NCI-H1092 treated with DMSO at 0.1 percent for 48 hours (cell line): ENCODE results near the gene PDE6B.
"Not testable (repeated sequence)": the region's sequence is repeated elsewhere in the genome, so short reads cannot be mapped to it uniquely, and the experiment has no call there.

Experiments
- DNase-seq: peaks from one replicate; lab custom pipeline; 2025; lab: John Stamatoyannopoulos, UW

PDE6B gene

GRCh38 chr4:622071-622995, 3.0 kb upstream of the PDE6B start:
- DNase-seq, result no peak

GRCh38 chr4:622996-623913, 2.1 kb upstream of the PDE6B start:
- no peak for DNase-seq

DNA sequence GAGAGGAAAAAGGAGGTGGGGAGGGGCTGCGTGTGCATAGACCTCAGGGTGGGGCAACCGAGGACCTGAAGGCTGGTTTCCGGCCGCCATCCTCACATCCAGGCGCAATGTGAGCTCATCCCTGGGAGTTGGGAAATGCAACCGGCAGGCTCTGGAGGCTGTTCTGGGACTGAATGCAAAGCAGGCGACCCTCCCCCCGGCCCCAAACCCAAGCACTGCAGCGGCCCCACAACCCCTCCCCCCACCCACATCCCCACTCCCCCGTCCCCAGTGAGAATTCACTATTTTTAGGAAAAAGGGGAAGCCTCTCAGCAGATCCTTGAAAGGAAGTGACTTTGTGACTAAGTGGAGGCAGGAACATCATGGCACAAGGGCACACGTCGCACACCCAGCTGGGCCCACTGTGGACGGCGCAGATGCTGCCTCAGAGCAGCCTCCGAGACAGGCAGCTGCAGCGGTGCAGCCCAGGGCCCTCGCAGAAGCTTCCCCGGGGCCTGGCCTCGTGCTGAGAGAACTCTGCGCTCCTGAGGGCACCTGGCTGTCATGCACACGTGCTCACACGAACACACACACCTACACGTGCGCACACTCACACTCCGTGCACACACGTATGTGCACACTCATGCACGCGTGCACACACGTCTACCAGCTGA, 1.3 kb upstream of the PDE6B start:
- no peak for DNase-seq

- no peak for DNase-seq
Observed at GRCh38 chr4:625631-626161, 323 bp downstream of the PDE6B start.

DNA sequence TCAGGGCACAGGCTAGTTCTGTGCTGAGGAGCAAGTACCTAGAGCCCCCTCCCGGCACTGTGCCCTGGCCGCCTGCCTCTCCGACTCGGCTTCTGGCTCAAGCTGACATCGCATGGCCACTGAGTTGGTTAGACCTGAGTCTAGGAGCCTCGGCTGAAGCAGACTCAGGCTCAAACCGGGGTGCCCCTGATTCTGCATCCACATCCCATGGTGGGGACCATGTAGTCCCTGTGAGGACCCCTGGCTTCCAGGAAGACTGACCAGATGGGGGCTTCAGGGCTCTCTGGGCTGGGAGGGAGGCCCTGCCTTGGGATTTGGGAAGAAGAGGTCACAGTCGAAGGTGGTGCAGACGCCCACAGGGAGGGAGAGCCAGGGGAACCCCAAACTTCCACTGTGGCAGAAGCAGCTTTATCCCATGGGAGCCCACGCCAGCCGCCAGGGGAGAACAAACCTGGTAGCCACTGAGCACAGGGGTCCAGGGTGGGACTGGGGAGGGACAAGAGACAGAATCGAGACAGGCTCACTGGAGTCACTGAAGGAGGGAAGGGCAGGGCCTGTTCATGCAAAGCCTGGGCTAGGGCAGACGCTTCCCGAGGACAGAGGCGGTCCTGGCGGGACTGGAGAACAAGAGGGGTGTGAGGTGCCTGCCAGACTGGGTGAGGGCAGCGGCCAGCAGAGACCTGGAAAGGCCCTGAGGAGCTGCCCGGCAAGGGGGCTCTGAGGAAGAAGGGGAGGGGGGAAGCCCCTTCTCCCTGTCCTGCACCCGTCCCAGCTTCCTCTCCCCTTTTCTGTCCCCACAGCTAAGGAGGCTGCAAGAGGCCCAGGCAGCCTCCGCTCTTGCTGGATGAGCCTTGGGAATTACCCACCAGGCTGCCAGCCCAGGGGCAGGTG, 1.1 kb downstream of the PDE6B start:
- DNase-seq, result no peak

- no peak for DNase-seq
Observed at GRCh38 chr4:627347-628125, 2.2 kb downstream of the PDE6B start.

DNA sequence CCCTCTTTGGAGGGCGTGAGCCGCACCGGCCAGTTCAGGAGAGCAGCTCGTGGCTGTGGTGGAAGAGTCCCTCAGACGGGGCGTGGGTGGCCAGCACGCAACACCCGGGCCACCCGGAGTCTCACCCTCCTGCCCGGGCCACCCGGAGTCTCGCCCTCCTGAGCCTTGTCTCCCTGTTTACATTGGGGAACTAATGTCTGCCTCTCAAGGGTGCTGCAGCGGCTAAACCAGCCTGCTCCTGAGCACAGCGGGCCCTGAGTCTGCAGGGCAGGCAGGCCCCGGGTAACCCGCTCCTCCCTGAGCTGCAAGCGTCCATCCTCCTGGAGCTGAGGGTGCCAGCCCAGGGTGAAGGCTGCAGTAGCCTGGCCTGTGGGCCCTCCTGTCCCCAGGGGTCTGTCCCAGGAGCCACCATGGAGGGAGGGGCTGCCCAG, 3.0 kb downstream of the PDE6B start:
- no peak for DNase-seq

DNA sequence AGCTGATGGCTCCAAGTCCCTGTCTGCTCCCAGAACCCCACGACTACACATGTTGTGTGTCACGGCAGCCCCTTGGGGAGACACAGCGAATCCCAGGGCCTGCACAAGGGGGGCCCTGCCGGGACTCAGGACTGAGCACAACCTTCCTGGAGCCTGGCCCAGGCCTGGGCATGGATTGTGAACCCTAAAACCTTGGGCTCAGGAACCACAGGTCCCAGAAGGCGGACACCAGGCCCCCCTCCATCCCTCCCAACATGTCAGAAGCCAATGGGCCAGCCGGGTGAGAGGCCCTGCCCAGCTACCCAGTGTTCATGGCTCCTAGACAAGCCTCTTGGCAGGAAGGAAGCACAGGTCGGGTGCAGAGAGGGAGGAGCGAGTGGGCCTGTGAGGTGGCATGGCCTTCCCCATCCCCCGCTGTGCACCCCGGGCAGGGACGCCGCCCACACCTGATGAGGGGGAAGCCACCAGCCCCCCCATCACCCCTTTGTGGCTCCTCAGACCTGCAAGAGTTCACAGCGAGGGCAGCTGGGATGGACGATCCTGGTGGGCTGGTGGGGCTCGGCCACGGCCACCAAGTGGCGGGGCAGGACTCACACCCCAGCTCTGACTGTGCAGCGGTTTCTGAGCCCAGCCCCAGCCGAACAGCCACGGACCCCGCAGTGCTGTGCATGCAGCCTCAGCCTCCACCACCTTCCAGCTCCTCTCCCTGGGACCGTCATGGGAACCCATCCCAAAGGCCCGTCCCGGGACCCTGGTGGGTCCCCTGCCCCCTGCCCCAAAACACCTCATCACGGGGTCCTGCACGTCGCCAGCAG, 3.7 kb downstream of the PDE6B start:
- DNase-seq, result no peak

DNA sequence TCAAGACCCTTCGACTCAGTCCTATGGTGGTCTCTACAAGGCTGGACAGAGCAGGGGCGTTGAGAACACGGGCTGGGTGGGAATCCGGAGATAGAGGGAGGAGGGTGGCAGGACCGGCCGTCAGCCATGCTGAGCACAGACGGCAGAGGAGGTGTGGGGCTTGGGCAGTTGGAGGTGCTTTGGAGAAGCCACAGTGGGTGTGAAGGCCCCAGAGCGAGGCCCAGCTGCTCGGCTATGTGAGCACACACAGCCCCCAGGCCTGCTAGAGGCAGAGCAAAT, 4.2 kb downstream of the PDE6B start:
- no peak for DNase-seq

DNA sequence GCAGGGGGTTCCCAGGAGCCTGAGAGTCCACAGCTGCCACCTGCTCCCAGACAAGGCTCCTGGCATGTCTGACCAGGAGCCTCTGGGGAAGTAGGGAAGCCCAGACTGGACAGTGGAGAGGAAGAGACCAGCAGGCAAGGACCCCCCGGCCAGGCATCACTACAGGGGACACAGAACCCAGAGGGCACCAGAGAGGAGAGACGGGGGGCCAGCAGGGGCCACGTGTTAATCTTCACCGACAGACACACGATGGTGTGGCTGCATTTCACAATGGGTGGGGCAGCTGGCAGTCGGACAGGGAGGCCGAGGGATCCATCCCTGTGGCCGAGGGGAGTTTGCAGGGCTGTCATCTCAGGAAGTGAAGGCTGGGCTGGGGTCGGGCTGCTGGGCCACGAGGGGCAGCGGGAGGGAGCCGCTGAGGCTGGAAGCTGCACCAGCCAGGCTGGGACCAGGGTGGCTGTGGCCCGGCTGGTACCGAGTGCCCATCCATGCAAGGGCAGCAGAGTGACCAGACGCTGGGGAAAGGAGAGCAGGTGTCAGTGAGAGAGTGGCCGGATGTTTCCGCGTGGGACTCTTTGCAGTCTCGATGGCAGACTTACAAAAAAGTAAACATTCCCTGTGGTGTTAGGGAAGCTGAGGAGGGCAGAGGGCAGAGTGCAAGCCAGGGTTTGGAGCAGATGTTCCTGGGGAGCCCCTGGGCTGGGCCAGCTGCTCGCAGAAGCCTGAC, 4.7 kb downstream of the PDE6B start:
- no peak for DNase-seq

DNA sequence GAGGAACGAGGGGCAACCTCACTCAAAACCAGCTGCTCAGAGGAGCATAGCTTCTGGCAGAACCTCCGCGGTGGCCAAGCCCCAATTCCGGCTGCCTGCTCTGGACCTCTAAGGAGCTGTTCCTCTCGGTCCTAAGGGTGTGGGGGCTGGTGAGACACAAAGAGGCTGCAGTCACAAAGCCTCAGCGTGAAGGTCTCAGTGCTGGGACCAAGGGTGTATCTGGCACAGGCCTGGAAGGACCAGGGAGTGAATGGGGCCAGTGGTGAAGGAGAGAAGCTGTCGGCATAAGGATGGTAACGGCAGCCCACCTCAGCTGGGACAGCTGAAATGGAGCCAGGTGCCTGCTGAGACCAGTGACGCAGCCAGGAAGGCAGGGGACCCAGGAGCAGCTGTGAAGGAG, 5.3 kb downstream of the PDE6B start:
- DNase-seq, result no peak

GRCh38 chr4:632196-632790, 6.9 kb downstream of the PDE6B start:
- no peak for DNase-seq

DNA sequence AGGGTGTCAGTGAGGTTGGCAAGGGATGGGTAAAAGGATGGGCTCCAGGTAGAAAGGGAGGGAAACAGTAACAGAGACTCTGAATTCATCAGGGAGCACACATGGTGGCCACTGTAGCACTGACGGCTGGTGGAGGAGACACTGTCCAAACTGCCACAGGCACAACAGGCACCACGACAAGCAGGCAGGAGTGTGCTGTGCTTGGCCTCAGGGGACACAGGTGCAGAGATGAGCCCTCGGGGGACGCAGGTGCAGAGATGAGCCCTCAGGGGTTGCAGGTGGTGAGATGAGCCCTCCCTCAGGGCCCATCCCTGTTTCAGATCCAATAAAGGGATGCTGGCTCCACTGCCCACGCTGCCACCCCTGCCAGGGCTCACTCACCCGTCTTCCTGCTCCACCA, 7.6 kb downstream of the PDE6B start:
- no peak for DNase-seq

GRCh38 chr4:633406-633805, 8.0 kb downstream of the PDE6B start:
- DNase-seq, result no peak

DNA sequence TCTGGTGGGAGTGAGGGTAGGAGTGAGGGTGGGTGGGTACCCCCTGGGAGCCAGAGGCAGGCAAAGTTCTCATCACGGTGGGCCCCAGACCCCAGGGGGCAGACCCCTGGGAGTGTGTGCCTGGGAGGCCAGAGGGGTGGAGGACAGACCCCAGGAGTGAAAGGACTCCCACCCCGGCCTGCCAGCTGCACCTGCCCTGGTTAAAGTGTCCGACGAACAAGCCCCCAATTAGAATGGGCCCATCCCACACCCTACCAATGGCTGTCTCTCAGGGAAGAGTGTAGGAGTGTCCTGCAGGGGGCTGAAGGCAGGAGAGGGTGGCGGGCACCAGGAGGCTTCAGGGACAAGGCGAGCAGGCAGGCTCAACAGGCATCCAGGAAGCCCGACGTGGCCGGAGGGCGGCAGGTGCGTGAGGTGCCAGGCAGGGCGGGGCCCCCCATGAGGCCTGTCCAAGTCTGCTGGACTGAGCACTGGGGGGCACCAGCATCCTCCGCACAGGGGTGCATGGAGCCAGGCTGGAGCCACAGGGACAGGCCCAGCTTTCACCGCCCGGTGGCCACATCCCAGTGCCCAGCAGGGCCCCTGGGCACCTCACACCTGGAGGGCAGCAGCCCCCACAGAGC, 8.7 kb downstream of the PDE6B start:
- DNase-seq, result no peak

DNA sequence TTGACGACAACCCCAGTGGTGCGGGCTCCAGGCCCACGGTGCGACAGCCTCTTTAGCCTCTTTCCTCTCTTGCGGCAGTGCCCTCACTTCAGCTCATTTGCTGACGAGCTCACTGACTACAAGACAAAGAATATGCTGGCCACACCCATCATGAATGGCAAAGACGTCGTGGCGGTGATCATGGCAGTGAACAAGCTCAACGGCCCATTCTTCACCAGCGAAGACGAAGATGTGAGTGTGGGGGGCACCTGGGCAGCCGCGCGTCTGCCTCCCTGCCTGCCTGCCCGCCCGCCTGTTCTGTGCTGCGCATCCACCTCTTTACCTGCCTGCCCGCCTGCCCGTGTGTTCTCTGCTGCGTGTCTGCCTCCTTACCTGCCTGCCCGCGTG, 9.2 kb downstream of the PDE6B start:
- DNase-seq, result no peak

- DNase-seq, result not testable (repeated sequence)
Observed at GRCh38 chr4:635066-635835, 9.9 kb downstream of the PDE6B start.
